Uterus (tissue), 2 donors: ENCODE results near the gene P2RX7.

Experiments
- CTCF ChIP-seq, 4 experiments: fragments of 200-600 bp in 2 of 4; fragments of 450-650 bp in 2 of 4; sonication (generic) in 2 of 4; IDR thresholded peaks; one replicate each; pipeline ENCODE4 v1.5.1; 2016 to 2019; ENCODE audit warnings: antibody characterized with exemption in 4 of 4, mild to moderate bottlenecking in 2 of 4, moderate library complexity in 1 of 4
- POLR2A ChIP-seq, 2 donors: fragments of 450-650 bp; IDR thresholded peaks; one replicate each; pipeline ENCODE4 v1.6.1; 2016; ENCODE audit warnings: antibody characterized with exemption in 2 of 2, mild to moderate bottlenecking in 1 of 2, moderate library complexity in 1 of 2

GRCh38 chr12:121214855-121215745, 82.4 kb downstream of the P2RX7 start:
- no peak for TF ChIP-seq POLR2A (IDR thresholded peaks at IDR 0.05)
- no peak for TF ChIP-seq CTCF (IDR thresholded peaks at IDR 0.05)
